Measurements from ENCODE around the gene BTG4.
A peak's percentile ranks its signal among the peaks of the same experiment; 100 is the strongest.

The BTG4 gene

DNA sequence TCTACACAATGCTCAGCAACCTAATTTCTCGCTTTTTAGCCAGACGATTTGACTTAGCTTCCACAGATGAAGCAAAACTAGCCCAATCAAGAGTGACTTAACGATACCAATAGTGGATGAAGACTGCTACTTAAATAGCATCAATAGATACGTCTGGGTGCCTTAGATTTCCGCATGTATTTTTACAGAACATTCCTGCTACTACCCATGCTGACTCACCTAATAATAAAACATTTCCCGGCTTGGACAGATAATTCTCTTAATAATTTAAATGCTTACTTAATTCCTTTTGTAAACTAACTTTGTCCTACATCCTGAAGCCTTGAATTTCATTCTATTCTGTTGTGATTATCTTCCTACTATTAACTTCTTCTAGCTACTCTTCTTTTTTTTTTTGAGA, 23.1 kb upstream of the BTG4 start:
- no peak overlapping the region for H3K4me3 ChIP-seq (ENCODE audit: low read depth, low read length)
- H3K27ac ChIP-seq (ENCODE audit: low read depth, low read length): no peak overlapping the region
- no peaks in the 10 kb centered on the region for H3K27me3 ChIP-seq (ENCODE audit: insufficient read depth, low read length)
- peak overlapping the region; percentile 84 for H2AFZ ChIP-seq (ENCODE audit: low read length, unreplicated experiment)
- H3K4me1 ChIP-seq (ENCODE audit: control insufficient read depth, insufficient read depth, low read length, unreplicated experiment): peaks cover 39% of the 10 kb centered on the region
- no peaks in the 10 kb centered on the region for H3K36me3 ChIP-seq (ENCODE audit: insufficient read depth, low read length)
- H3K79me2 ChIP-seq (ENCODE audit: control insufficient read depth, insufficient read depth, low read length, unreplicated experiment): peaks cover 5% of the 10 kb centered on the region

DNA sequence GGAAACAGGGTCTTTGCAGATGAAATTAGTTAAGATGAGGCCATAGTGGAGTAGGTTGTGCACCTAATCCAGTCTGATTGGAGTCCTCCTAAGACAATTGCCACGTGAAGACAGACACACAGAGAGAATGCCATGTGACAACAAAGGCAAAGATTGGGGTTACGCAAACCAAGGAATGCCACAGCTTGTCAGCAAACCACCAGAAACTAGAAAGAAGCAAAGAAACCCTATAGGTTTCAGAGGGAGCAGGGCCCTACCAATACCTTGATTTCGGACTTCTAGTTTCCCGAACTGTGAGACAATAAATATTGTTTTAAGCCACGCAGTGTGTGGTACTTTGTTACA, 20.2 kb upstream of the BTG4 start:
- no peak overlapping the region for H2AFZ ChIP-seq (ENCODE audit: low read length, unreplicated experiment)
- no peak overlapping the region for H3K27ac ChIP-seq (ENCODE audit: low read depth, low read length)
- H3K79me2 ChIP-seq (ENCODE audit: control insufficient read depth, insufficient read depth, low read length, unreplicated experiment): no peaks in the 10 kb centered on the region
- H3K27me3 ChIP-seq (ENCODE audit: insufficient read depth, low read length): no peaks in the 10 kb centered on the region
- H3K36me3 ChIP-seq (ENCODE audit: insufficient read depth, low read length): no peaks in the 10 kb centered on the region
- peaks cover 43% of the 10 kb centered on the region for H3K4me1 ChIP-seq (ENCODE audit: control insufficient read depth, insufficient read depth, low read length, unreplicated experiment)
- H3K4me3 ChIP-seq (ENCODE audit: low read depth, low read length): no peak overlapping the region

- Histone ChIP-seq H2AFZ (ENCODE audit: low read length, unreplicated experiment) (no peak overlapping the region), H3K4me3 (ENCODE audit: low read depth, low read length) (peak overlapping the region; percentile 35; the same call in 1 of the 2 replicates), H3K27ac (ENCODE audit: low read depth, low read length) (peak overlapping the region; percentile 80), H3K4me1 (ENCODE audit: control insufficient read depth, insufficient read depth, low read length, unreplicated experiment) (peaks cover 48% of the 10 kb centered on the region), H3K36me3 (ENCODE audit: insufficient read depth, low read length) (no peaks in the 10 kb centered on the region), H3K79me2 (ENCODE audit: control insufficient read depth, insufficient read depth, low read length, unreplicated experiment) (no peaks in the 10 kb centered on the region), H3K27me3 (ENCODE audit: insufficient read depth, low read length) (no peaks in the 10 kb centered on the region)
Measured at GRCh38 chr11:111531687-111532364, 19.6 kb upstream of the BTG4 start.

GRCh38 chr11:111531136-111531535, 18.9 kb upstream of the BTG4 start:
- Histone ChIP-seq H3K4me1 (ENCODE audit: control insufficient read depth, insufficient read depth, low read length, unreplicated experiment) (peaks cover 55% of the 10 kb centered on the region), H3K4me3 (ENCODE audit: low read depth, low read length) (peak overlapping the region; percentile 35; the same call in 1 of the 2 replicates), H3K79me2 (ENCODE audit: control insufficient read depth, insufficient read depth, low read length, unreplicated experiment) (no peaks in the 10 kb centered on the region), H3K27me3 (ENCODE audit: insufficient read depth, low read length) (no peaks in the 10 kb centered on the region), H3K36me3 (ENCODE audit: insufficient read depth, low read length) (no peaks in the 10 kb centered on the region), H2AFZ (ENCODE audit: low read length, unreplicated experiment) (no peak overlapping the region), H3K27ac (ENCODE audit: low read depth, low read length) (peak overlapping the region; percentile 80)

GRCh38 chr11:111530091-111530490, 17.9 kb upstream of the BTG4 start:
- Histone ChIP-seq H3K27ac (ENCODE audit: low read depth, low read length) (no peak overlapping the region), H3K4me3 (ENCODE audit: low read depth, low read length) (no peak overlapping the region), H3K79me2 (ENCODE audit: control insufficient read depth, insufficient read depth, low read length, unreplicated experiment) (no peaks in the 10 kb centered on the region), H3K4me1 (ENCODE audit: control insufficient read depth, insufficient read depth, low read length, unreplicated experiment) (peaks cover 65% of the 10 kb centered on the region), H3K27me3 (ENCODE audit: insufficient read depth, low read length) (no peaks in the 10 kb centered on the region), H2AFZ (ENCODE audit: low read length, unreplicated experiment) (no peak overlapping the region), H3K36me3 (ENCODE audit: insufficient read depth, low read length) (no peaks in the 10 kb centered on the region)

- Histone ChIP-seq H3K79me2 (ENCODE audit: control insufficient read depth, insufficient read depth, low read length, unreplicated experiment) (no peaks in the 10 kb centered on the region), H3K4me1 (ENCODE audit: control insufficient read depth, insufficient read depth, low read length, unreplicated experiment) (peaks cover 59% of the 10 kb centered on the region), H3K27ac (ENCODE audit: low read depth, low read length) (peak overlapping the region; percentile 21; the same call in 1 of the 2 replicates), H2AFZ (ENCODE audit: low read length, unreplicated experiment) (no peak overlapping the region), H3K36me3 (ENCODE audit: insufficient read depth, low read length) (no peaks in the 10 kb centered on the region), H3K4me3 (ENCODE audit: low read depth, low read length) (no peak overlapping the region), H3K27me3 (ENCODE audit: insufficient read depth, low read length) (no peaks in the 10 kb centered on the region)
Measured at GRCh38 chr11:111528557-111528956, 16.4 kb upstream of the BTG4 start.

DNA sequence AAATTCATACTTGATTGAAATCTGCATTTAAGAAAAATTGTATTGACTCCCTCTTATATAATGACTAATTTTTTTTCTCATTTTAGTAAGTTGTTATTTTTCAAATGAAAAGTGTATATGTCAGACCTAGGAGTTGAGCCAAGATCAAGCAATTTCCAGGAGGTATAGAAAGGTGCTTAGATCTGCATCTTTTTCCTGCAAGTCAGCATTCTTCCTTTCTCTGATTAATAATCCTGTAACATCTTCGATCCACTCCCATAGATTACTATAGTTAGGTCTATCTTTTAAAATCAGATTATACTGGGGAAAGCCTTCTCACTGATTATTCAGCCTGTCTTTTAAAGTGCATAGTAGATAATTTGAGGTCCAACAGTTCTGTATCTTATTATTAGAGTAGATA, 15.1 kb upstream of the BTG4 start:
- peak overlapping the region; percentile 0 for H2AFZ ChIP-seq (ENCODE audit: low read length, unreplicated experiment)
- H3K27me3 ChIP-seq (ENCODE audit: insufficient read depth, low read length): no peaks in the 10 kb centered on the region
- peak overlapping the region; percentile 68 for H3K27ac ChIP-seq (ENCODE audit: low read depth, low read length)
- H3K4me1 ChIP-seq (ENCODE audit: control insufficient read depth, insufficient read depth, low read length, unreplicated experiment): peaks cover 55% of the 10 kb centered on the region
- H3K79me2 ChIP-seq (ENCODE audit: control insufficient read depth, insufficient read depth, low read length, unreplicated experiment): no peaks in the 10 kb centered on the region
- no peaks in the 10 kb centered on the region for H3K36me3 ChIP-seq (ENCODE audit: insufficient read depth, low read length)
- H3K4me3 ChIP-seq (ENCODE audit: low read depth, low read length): no peak overlapping the region

GRCh38 chr11:111526501-111526900, 14.3 kb upstream of the BTG4 start:
- H3K79me2 ChIP-seq (ENCODE audit: control insufficient read depth, insufficient read depth, low read length, unreplicated experiment): no peaks in the 10 kb centered on the region
- no peak overlapping the region for H3K4me3 ChIP-seq (ENCODE audit: low read depth, low read length)
- H2AFZ ChIP-seq (ENCODE audit: low read length, unreplicated experiment): no peak overlapping the region
- peaks cover 55% of the 10 kb centered on the region for H3K4me1 ChIP-seq (ENCODE audit: control insufficient read depth, insufficient read depth, low read length, unreplicated experiment)
- H3K27me3 ChIP-seq (ENCODE audit: insufficient read depth, low read length): no peaks in the 10 kb centered on the region
- H3K36me3 ChIP-seq (ENCODE audit: insufficient read depth, low read length): no peaks in the 10 kb centered on the region
- peak overlapping the region; percentile 68 for H3K27ac ChIP-seq (ENCODE audit: low read depth, low read length)

- Histone ChIP-seq H3K27ac (ENCODE audit: low read depth, low read length) (no peak overlapping the region), H3K4me1 (ENCODE audit: control insufficient read depth, insufficient read depth, low read length, unreplicated experiment) (peaks cover 55% of the 10 kb centered on the region)
Measured at GRCh38 chr11:111525456-111525855, 13.3 kb upstream of the BTG4 start.

DNA sequence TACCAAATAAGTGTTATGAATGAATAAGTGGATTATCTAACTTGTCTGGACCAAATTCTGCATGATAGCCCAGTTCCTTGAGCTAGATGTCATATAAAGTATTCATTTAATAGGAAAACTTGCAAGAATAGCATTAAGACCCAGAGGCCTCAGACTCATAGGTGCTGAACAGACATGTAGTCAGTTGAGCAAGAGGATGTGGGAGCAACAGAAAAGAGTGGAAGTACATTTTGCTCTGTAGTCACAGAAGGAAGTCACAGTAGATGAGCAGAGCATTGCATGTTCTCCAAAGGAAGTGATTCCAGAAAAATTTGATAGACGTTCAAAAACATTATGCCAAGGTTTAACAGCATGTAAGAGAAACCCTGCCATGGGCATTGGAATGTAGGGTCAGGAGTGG, 11.9 kb upstream of the BTG4 start:
- no peaks in the 10 kb centered on the region for H3K79me2 ChIP-seq (ENCODE audit: control insufficient read depth, insufficient read depth, low read length, unreplicated experiment)
- no peaks in the 10 kb centered on the region for H3K36me3 ChIP-seq (ENCODE audit: insufficient read depth, low read length)
- H2AFZ ChIP-seq (ENCODE audit: low read length, unreplicated experiment): no peak overlapping the region
- H3K4me1 ChIP-seq (ENCODE audit: control insufficient read depth, insufficient read depth, low read length, unreplicated experiment): peaks cover 50% of the 10 kb centered on the region
- H3K4me3 ChIP-seq (ENCODE audit: low read depth, low read length): no peak overlapping the region
- no peak overlapping the region for H3K27ac ChIP-seq (ENCODE audit: low read depth, low read length)
- H3K27me3 ChIP-seq (ENCODE audit: insufficient read depth, low read length): no peaks in the 10 kb centered on the region

More at GRCh38 chr11:111525456-111525855, 13.3 kb upstream of the BTG4 start:
- no peak overlapping the region for H2AFZ ChIP-seq (ENCODE audit: low read length, unreplicated experiment)
- H3K4me3 ChIP-seq (ENCODE audit: low read depth, low read length): no peak overlapping the region
- H3K79me2 ChIP-seq (ENCODE audit: control insufficient read depth, insufficient read depth, low read length, unreplicated experiment): no peaks in the 10 kb centered on the region
- no peaks in the 10 kb centered on the region for H3K36me3 ChIP-seq (ENCODE audit: insufficient read depth, low read length)
- no peaks in the 10 kb centered on the region for H3K27me3 ChIP-seq (ENCODE audit: insufficient read depth, low read length)

DNA sequence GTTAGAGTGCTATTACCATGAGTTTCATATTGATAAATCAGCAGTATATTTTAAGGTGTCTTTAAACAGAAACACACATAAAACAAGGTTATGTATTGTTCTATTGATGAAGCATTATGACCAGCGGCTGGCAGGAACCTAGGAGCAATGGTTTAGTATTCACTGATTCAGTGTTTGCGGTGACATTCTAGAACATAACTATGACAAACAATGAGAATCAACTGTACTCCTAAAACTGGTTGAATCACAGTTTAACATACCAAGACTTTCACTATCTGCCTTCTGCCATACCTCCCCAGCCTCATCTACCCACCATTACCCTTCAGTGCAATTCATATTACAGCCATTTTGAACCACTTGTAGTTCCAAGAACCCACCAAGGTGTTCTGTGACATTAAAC, 11.2 kb upstream of the BTG4 start:
- peaks cover 44% of the 10 kb centered on the region for H3K4me1 ChIP-seq (ENCODE audit: control insufficient read depth, insufficient read depth, low read length, unreplicated experiment)
- no peak overlapping the region for H3K4me3 ChIP-seq (ENCODE audit: low read depth, low read length)

More for the DNA sequence above, 11.2 kb upstream of the BTG4 start:
- Histone ChIP-seq H3K36me3 (ENCODE audit: insufficient read depth, low read length) (no peaks in the 10 kb centered on the region), H2AFZ (ENCODE audit: low read length, unreplicated experiment) (no peak overlapping the region), H3K27me3 (ENCODE audit: insufficient read depth, low read length) (no peaks in the 10 kb centered on the region), H3K27ac (ENCODE audit: low read depth, low read length) (no peak overlapping the region), H3K79me2 (ENCODE audit: control insufficient read depth, insufficient read depth, low read length, unreplicated experiment) (no peaks in the 10 kb centered on the region)
